Measurements from ENCODE around the gene AMBRA1. TPM values are rescaled to one million over a fixed set of nuclear protein-coding genes. Genes with fewer than 3 reads are reported as not detected.

AMBRA1 gene
- polyA plus RNA-seq, 1 of the 3 experiments (the other 2 are of a cell fraction) = 10.4 TPM

DNA sequence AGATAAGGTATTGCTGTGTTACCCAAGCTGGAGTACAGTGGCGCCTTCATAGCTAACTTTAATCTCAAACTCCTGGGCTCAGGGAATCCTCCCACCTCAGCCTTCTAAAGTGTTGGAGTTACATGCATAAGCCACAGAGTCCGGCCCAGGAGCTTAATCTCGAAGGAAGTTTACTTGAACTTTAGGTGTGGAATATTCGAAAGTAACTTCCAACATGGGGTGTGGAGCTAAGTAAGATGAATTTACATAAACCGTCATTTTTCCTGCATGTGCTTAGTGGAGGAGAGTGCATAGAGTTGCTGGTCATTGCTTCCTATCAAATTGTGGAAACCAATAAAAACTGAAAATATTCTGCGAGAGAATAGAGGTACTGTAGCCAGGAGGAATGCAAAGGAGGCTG, 25.0 kb upstream of the AMBRA1 start:
- Histone ChIP-seq H3K9me2 (no peaks in the 10 kb centered on the region), H3K36me3 (replicated peaks in 1 of 2; ENCODE audit: control insufficient read depth in 1 of 2, insufficient read depth in 2 of 2, low read length in 1 of 2) (peaks cover 9 to 16% of the 10 kb centered on the region in 2 experiments), H3F3A (replicated peaks; ENCODE audit: insufficient read depth) (no peaks in the 10 kb centered on the region), H2AFZ (ENCODE audit: low read depth) (no peak overlapping the region), H4K20me1 (ENCODE audit: insufficient read depth) (no peaks in the 10 kb centered on the region), H3K4me3 (ENCODE audit: low read depth in 2 of 2, low read length in 1 of 2) (peak overlapping the region in 1 of 2 experiments; percentile 43; a peak in 1 of 4 replicates), H3K9me3 (no peaks in the 10 kb centered on the region), H3K27ac (ENCODE audit: low read depth in 2 of 2, low read length in 1 of 2) (no peak overlapping the region), H3K4me1 (ENCODE audit: control insufficient read depth in 1 of 2, insufficient read depth in 2 of 2, low read depth in 1 of 2, low read length in 1 of 2) (peaks cover 6 to 15% of the 10 kb centered on the region in 2 experiments; a peak in 3 of 4 replicates), H3K4me2 (peak overlapping the region; percentile 84; the same call in 1 of the 2 replicates), H3K79me2 (ENCODE audit: insufficient read depth) (peaks cover 80% of the 10 kb centered on the region), H3K27me3 (ENCODE audit: insufficient read depth) (no peaks in the 10 kb centered on the region), H3K9ac (peak overlapping the region; percentile 32; the same call in 1 of the 2 replicates)
- no peak for DNase-seq
- TF ChIP-seq TEAD4 (IDR thresholded peaks at IDR 0.05; ENCODE audit: borderline replicate concordance, insufficient read depth) (no peak), NFIC (IDR thresholded peaks at IDR 0.05; ENCODE audit: borderline replicate concordance) (no peak), POLR2AphosphoS5 (IDR thresholded peaks at IDR 0.05; ENCODE audit: low read depth, low read length) (no peak), FOXM1 (IDR thresholded peaks at IDR 0.05; ENCODE audit: low read depth) (no peak), MEF2A (IDR thresholded peaks at IDR 0.05; ENCODE audit: borderline replicate concordance, low read depth) (no peak), MXI1 (IDR thresholded peaks at IDR 0.05; ENCODE audit: low read depth, low read length) (no peak), TAF1 (IDR thresholded peaks at IDR 0.05; ENCODE audit: borderline replicate concordance, low read depth, low read length) (no peak)
- TF ChIP-seq, protein P1, sequence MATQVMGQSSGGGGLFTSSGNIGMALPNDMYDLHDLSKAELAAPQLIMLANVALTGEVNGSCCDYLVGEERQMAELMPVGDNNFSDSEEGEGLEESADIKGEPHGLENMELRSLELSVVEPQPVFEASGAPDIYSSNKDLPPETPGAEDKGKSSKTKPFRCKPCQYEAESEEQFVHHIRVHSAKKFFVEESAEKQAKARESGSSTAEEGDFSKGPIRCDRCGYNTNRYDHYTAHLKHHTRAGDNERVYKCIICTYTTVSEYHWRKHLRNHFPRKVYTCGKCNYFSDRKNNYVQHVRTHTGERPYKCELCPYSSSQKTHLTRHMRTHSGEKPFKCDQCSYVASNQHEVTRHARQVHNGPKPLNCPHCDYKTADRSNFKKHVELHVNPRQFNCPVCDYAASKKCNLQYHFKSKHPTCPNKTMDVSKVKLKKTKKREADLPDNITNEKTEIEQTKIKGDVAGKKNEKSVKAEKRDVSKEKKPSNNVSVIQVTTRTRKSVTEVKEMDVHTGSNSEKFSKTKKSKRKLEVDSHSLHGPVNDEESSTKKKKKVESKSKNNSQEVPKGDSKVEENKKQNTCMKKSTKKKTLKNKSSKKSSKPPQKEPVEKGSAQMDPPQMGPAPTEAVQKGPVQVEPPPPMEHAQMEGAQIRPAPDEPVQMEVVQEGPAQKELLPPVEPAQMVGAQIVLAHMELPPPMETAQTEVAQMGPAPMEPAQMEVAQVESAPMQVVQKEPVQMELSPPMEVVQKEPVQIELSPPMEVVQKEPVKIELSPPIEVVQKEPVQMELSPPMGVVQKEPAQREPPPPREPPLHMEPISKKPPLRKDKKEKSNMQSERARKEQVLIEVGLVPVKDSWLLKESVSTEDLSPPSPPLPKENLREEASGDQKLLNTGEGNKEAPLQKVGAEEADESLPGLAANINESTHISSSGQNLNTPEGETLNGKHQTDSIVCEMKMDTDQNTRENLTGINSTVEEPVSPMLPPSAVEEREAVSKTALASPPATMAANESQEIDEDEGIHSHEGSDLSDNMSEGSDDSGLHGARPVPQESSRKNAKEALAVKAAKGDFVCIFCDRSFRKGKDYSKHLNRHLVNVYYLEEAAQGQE (IDR thresholded peaks at IDR 0.05; ENCODE audit: low read depth, low read length) = no peak
- ChIA-PET CTCF (interaction anchor here (0.6 to 4.0 kb wide), 21 partner anchors 8 to 271 kb away, joined by 3 to 18 read pairs (median 5); partner anchors contain the start of genes AMBRA1 and DGKZ), POLR2A (interaction anchor here (1.2 kb wide), 1 partner anchor 25 kb away, joined by 4 read pairs; the partner anchor contains the start of gene AMBRA1)
- 92% methylated on average over 6 of the region's 6 CpGs for WGBS (ENCODE audit: low lambda C conversion rate)

DNA sequence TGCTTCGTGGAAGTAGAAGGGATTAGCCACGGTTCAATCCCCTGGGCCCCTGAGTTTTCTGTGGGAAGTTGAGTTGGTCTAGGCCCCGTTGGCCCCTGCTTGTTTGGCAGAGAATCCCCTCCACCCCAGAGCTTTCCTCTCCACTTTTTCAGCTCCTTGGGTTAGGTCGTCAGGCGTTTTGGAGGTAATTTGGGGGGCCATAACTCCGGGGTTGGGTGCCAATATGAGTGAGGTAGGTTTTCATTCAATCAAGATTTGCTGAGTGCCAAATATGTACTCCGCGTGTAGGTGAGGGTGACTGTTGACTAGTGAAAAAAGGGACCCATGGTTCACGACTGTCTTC, 24.1 kb upstream of the AMBRA1 start:
- Histone ChIP-seq H3F3A (replicated peaks; ENCODE audit: insufficient read depth) (no peaks in the 10 kb centered on the region), H3K27ac (ENCODE audit: low read depth in 2 of 2, low read length in 1 of 2) (peak overlapping the region; percentile 93 to 94; a peak in 3 of 4 replicates), H3K4me1 (ENCODE audit: control insufficient read depth in 1 of 2, insufficient read depth in 2 of 2, low read depth in 1 of 2, low read length in 1 of 2) (peaks cover 6 to 15% of the 10 kb centered on the region in 2 experiments; a peak in 3 of 4 replicates), H3K4me3 (ENCODE audit: low read depth in 2 of 2, low read length in 1 of 2) (peak overlapping the region; percentile 88 to 100), H4K20me1 (ENCODE audit: insufficient read depth) (no peaks in the 10 kb centered on the region), H2AFZ (ENCODE audit: low read depth) (peak overlapping the region; percentile 92; the same call in 1 of the 2 replicates), H3K9me2 (no peaks in the 10 kb centered on the region), H3K79me2 (ENCODE audit: insufficient read depth) (peaks cover 80% of the 10 kb centered on the region), H3K9me3 (no peaks in the 10 kb centered on the region), H3K9ac (peak overlapping the region; percentile 98), H3K27me3 (ENCODE audit: insufficient read depth) (no peaks in the 10 kb centered on the region), H3K36me3 (replicated peaks in 1 of 2; ENCODE audit: control insufficient read depth in 1 of 2, insufficient read depth in 2 of 2, low read length in 1 of 2) (peaks cover 9 to 16% of the 10 kb centered on the region in 2 experiments), H3K4me2 (peak overlapping the region; percentile 84)
- 2% methylated on average over 8 of the region's 9 CpGs for WGBS (ENCODE audit: low lambda C conversion rate)
- ChIA-PET POLR2A (interaction anchor here (1.2 kb wide), 1 partner anchor 24 kb away, joined by 4 read pairs; the partner anchor contains the start of gene AMBRA1), CTCF (interaction anchor here (0.6 to 4.0 kb wide), 29 partner anchors 9 to 252 kb away, joined by 3 to 18 read pairs (median 5); partner anchors contain the start of gene AMBRA1)
- DNase-seq = no peak
- no peak for TF ChIP-seq GABPA (IDR thresholded peaks at IDR 0.05; ENCODE audit: low read depth)
- TF ChIP-seq, protein P2, sequence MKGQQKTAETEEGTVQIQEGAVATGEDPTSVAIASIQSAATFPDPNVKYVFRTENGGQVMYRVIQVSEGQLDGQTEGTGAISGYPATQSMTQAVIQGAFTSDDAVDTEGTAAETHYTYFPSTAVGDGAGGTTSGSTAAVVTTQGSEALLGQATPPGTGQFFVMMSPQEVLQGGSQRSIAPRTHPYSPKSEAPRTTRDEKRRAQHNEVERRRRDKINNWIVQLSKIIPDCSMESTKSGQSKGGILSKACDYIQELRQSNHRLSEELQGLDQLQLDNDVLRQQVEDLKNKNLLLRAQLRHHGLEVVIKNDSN (IDR thresholded peaks at IDR 0.05; ENCODE audit: borderline replicate concordance, low read depth) = no peak
- TF ChIP-seq, protein P3, sequence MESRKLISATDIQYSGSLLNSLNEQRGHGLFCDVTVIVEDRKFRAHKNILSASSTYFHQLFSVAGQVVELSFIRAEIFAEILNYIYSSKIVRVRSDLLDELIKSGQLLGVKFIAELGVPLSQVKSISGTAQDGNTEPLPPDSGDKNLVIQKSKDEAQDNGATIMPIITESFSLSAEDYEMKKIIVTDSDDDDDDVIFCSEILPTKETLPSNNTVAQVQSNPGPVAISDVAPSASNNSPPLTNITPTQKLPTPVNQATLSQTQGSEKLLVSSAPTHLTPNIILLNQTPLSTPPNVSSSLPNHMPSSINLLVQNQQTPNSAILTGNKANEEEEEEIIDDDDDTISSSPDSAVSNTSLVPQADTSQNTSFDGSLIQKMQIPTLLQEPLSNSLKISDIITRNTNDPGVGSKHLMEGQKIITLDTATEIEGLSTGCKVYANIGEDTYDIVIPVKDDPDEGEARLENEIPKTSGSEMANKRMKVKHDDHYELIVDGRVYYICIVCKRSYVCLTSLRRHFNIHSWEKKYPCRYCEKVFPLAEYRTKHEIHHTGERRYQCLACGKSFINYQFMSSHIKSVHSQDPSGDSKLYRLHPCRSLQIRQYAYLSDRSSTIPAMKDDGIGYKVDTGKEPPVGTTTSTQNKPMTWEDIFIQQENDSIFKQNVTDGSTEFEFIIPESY (IDR thresholded peaks at IDR 0.05; ENCODE audit: borderline replicate concordance, low read depth) = no peak
- TF ChIP-seq, protein P4, sequence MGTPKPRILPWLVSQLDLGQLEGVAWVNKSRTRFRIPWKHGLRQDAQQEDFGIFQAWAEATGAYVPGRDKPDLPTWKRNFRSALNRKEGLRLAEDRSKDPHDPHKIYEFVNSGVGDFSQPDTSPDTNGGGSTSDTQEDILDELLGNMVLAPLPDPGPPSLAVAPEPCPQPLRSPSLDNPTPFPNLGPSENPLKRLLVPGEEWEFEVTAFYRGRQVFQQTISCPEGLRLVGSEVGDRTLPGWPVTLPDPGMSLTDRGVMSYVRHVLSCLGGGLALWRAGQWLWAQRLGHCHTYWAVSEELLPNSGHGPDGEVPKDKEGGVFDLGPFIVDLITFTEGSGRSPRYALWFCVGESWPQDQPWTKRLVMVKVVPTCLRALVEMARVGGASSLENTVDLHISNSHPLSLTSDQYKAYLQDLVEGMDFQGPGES (IDR thresholded peaks at IDR 0.05; ENCODE audit: low read depth, low read length) = no peak
- no peak for TF ChIP-seq RFX5 (IDR thresholded peaks at IDR 0.05; ENCODE audit: low read length)
- TF ChIP-seq MEF2A (IDR thresholded peaks at IDR 0.05; ENCODE audit: borderline replicate concordance, low read depth) = no peak
- TF ChIP-seq, protein P1 (IDR thresholded peaks at IDR 0.05; ENCODE audit: low read depth, low read length) = no peak
